ENCODE data around the gene RNF17. TPM values are rescaled to one million over a fixed set of nuclear protein-coding genes. Genes with fewer than 3 reads are reported as not detected.

RNF17 gene
- total and polyA plus RNA-seq, 10 of the 15 experiments (the other 5 are each of a cell fraction or from before 2014, with no cell fraction given), result not detected

DNA sequence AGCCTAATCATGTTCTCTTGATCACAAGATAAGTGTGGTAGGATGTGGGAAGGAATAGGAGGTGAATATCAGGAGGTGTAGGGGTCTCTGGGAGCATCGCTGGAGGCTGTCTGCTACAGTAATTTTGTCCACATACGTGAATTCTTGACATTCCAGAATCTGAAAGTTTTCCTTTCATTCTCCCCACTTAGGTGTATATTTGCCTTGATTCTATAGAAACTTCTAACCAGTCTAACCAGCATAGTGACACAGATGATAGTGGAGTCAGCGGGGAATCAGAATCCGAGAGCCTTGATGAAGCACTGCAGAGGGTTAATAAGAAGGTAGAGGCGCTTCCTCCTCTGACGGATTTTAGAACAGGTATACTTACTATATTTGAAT, 106.4 kb downstream of the RNF17 start:
- ChIA-PET RAD21 (ENCODE audit: unreplicated experiment) (no interaction called here), SMC1A (ENCODE audit: uncharacterized antibody, unreplicated experiment) (interaction anchor here (1.0 kb wide), 1 partner anchor 24 kb away, joined by 5 read pairs; no protein-coding TSS in a partner anchor), CTCF (no interaction called here), POLR2A (no interaction called here)
- no peak overlapping the region for H3K9ac ChIP-seq (ENCODE audit: control insufficient read depth, insufficient read depth, low read length)
- intact Hi-C loops (cut with micrococcal nuclease; ENCODE audit: unreplicated experiment) (no loop called here), in situ Hi-C loops (cut with MboI) (no loop called here)
- no TSS peak for BruUV-seq (replicated peaks)
- H3K4me2 ChIP-seq (ENCODE audit: control insufficient read depth, insufficient read depth), result no peak overlapping the region
- DNase-seq (ENCODE audit: low read depth, low spot score), result no peak
- no peak overlapping the region for H2AFZ ChIP-seq (ENCODE audit: control insufficient read depth, low read depth, low read length)
- no peak for ATAC-seq
- 98% methylated on average over 6 of the region's 6 CpGs for WGBS (ENCODE audit: insufficient coverage, insufficient replicate concordance, low lambda C conversion rate, missing lambda C conversion rate)
- no peaks in the 10 kb centered on the region for H4K20me1 ChIP-seq (ENCODE audit: control insufficient read depth, insufficient read depth)
- H3K4me1 ChIP-seq (ENCODE audit: control insufficient read depth, insufficient read depth, low read length), result no peaks in the 10 kb centered on the region
- no peak for FAIRE-seq
- no peak overlapping the region for H3K27ac ChIP-seq (ENCODE audit: control insufficient read depth, insufficient read depth)
- no peaks in the 10 kb centered on the region; the same call in 2 of the 3 replicates for H3K9me3 ChIP-seq (replicated peaks; ENCODE audit: control insufficient read depth, insufficient read depth, low read length)
- TF ChIP-seq KDM1A (IDR thresholded peaks at IDR 0.05; ENCODE audit: borderline replicate concordance) (no peak), SUZ12 (IDR thresholded peaks at IDR 0.05; ENCODE audit: unreplicated experiment) (no peak), MTA3 (IDR thresholded peaks at IDR 0.05; ENCODE audit: borderline replicate concordance, low read length) (no peak), PBX3 (IDR thresholded peaks at IDR 0.05; ENCODE audit: insufficient replicate concordance, low read depth, low read length) (no peak), MEF2B (IDR thresholded peaks at IDR 0.05; ENCODE audit: partially characterized antibody, poor library complexity, severe bottlenecking) (no peak), KLF5 (IDR thresholded peaks at IDR 0.05; ENCODE audit: partially characterized antibody) (no peak), ZSCAN29 (IDR thresholded peaks at IDR 0.05) (no peak), ASH2L (IDR thresholded peaks at IDR 0.05; ENCODE audit: borderline replicate concordance, low read depth) (no peak), RAD21 (IDR thresholded peaks at IDR 0.05; ENCODE audit: insufficient read depth, low read depth, low read length) (no peak), HCFC1 (IDR thresholded peaks at IDR 0.05; ENCODE audit: low read length) (no peak), ZNF217 (IDR thresholded peaks at IDR 0.05) (no peak), RCOR1 (conservative IDR thresholded peaks at IDR 0.05; ENCODE audit: low read depth, low read length) (no peak)
- TF ChIP-seq, protein P1, sequence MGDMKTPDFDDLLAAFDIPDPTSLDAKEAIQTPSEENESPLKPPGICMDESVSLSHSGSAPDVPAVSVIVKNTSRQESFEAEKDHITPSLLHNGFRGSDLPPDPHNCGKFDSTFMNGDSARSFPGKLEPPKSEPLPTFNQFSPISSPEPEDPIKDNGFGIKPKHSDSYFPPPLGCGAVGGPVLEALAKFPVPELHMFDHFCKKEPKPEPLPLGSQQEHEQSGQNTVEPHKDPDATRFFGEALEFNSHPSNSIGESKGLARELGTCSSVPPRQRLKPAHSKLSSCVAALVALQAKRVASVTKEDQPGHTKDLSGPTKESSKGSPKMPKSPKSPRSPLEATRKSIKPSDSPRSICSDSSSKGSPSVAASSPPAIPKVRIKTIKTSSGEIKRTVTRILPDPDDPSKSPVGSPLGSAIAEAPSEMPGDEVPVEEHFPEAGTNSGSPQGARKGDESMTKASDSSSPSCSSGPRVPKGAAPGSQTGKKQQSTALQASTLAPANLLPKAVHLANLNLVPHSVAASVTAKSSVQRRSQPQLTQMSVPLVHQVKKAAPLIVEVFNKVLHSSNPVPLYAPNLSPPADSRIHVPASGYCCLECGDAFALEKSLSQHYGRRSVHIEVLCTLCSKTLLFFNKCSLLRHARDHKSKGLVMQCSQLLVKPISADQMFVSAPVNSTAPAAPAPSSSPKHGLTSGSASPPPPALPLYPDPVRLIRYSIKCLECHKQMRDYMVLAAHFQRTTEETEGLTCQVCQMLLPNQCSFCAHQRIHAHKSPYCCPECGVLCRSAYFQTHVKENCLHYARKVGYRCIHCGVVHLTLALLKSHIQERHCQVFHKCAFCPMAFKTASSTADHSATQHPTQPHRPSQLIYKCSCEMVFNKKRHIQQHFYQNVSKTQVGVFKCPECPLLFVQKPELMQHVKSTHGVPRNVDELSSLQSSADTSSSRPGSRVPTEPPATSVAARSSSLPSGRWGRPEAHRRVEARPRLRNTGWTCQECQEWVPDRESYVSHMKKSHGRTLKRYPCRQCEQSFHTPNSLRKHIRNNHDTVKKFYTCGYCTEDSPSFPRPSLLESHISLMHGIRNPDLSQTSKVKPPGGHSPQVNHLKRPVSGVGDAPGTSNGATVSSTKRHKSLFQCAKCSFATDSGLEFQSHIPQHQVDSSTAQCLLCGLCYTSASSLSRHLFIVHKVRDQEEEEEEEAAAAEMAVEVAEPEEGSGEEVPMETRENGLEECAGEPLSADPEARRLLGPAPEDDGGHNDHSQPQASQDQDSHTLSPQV (IDR thresholded peaks at IDR 0.05), result no peak
- H3K36me3 ChIP-seq (ENCODE audit: control insufficient read depth in 2 of 2, insufficient read depth in 2 of 2, low read length in 1 of 2), result no peaks in the 10 kb centered on the region
- no peaks in the 10 kb centered on the region for H3K79me2 ChIP-seq (ENCODE audit: control insufficient read depth, insufficient read depth, low read length)
- no peaks in the 10 kb centered on the region for H3K27me3 ChIP-seq (replicated peaks in 1 of 2; ENCODE audit: control insufficient read depth in 2 of 2, insufficient read depth in 2 of 2, low read length in 1 of 2)
- H3K4me3 ChIP-seq, result no peak overlapping the region

Measured in GM12878 (cell line).